Neural cell (in vitro differentiated cells): Measurements from ENCODE around the gene ADAMTS2.

Experiments used
- MXI1 ChIP-seq: fragments of 450-650 bp; conservative IDR thresholded peaks from 2 replicates; pipeline ENCODE4 v1.6.1; 2014; ENCODE audit warnings: antibody characterized with exemption, mild to moderate bottlenecking; ENCODE audit not compliant: poor library complexity, severe bottlenecking
- POLR2AphosphoS5 ChIP-seq: IDR thresholded peaks from 2 replicates; pipeline ENCODE4 v1.6.1; 2012
- RAD21 ChIP-seq: fragments of 450-650 bp; conservative IDR thresholded peaks from 2 replicates; pipeline ENCODE4 v1.6.1; 2014; ENCODE audit warnings: antibody characterized with exemption, mild to moderate bottlenecking, moderate library complexity
- SMC3 ChIP-seq: fragments of 450-650 bp; conservative IDR thresholded peaks from 2 replicates; pipeline ENCODE4 v1.6.1; 2014; ENCODE audit warnings: antibody characterized with exemption, mild to moderate bottlenecking, moderate library complexity; ENCODE audit not compliant: poor library complexity
- TF ChIP-seq, protein P1 (sequence below): fragments of 450-650 bp; IDR thresholded peaks from 2 replicates; pipeline ENCODE4 v1.5.1; 2014; ENCODE audit warnings: antibody characterized with exemption, mild to moderate bottlenecking, moderate library complexity; ENCODE audit not compliant: poor library complexity, severe bottlenecking
- TF ChIP-seq, protein P2 (sequence below): IDR thresholded peaks from 2 replicates; pipeline ENCODE4 v1.6.1; 2012; ENCODE audit warnings: borderline replicate concordance

DNA sequence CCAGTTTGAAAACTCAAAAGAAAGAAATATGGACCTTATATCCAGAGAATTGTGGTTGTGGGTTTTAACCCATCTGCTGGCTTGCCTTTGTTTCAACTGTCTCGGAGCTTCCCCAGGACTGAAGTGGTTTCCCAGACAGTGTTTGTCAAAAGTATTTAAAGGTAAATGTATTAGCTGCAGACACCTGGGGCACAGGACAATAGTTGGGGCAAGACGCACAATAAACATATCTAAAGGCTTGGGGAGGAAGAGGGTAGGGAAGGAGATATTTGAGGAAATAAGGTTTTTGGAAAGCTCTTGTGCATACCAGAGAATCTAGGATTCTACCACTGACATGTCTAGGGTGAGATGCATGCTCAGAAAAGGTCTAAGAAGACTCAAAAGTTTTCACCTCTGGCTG is 99.0 kb downstream of the ADAMTS2 start:
- TF ChIP-seq, protein P1, sequence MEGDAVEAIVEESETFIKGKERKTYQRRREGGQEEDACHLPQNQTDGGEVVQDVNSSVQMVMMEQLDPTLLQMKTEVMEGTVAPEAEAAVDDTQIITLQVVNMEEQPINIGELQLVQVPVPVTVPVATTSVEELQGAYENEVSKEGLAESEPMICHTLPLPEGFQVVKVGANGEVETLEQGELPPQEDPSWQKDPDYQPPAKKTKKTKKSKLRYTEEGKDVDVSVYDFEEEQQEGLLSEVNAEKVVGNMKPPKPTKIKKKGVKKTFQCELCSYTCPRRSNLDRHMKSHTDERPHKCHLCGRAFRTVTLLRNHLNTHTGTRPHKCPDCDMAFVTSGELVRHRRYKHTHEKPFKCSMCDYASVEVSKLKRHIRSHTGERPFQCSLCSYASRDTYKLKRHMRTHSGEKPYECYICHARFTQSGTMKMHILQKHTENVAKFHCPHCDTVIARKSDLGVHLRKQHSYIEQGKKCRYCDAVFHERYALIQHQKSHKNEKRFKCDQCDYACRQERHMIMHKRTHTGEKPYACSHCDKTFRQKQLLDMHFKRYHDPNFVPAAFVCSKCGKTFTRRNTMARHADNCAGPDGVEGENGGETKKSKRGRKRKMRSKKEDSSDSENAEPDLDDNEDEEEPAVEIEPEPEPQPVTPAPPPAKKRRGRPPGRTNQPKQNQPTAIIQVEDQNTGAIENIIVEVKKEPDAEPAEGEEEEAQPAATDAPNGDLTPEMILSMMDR: no peak
- TF ChIP-seq, protein P2, sequence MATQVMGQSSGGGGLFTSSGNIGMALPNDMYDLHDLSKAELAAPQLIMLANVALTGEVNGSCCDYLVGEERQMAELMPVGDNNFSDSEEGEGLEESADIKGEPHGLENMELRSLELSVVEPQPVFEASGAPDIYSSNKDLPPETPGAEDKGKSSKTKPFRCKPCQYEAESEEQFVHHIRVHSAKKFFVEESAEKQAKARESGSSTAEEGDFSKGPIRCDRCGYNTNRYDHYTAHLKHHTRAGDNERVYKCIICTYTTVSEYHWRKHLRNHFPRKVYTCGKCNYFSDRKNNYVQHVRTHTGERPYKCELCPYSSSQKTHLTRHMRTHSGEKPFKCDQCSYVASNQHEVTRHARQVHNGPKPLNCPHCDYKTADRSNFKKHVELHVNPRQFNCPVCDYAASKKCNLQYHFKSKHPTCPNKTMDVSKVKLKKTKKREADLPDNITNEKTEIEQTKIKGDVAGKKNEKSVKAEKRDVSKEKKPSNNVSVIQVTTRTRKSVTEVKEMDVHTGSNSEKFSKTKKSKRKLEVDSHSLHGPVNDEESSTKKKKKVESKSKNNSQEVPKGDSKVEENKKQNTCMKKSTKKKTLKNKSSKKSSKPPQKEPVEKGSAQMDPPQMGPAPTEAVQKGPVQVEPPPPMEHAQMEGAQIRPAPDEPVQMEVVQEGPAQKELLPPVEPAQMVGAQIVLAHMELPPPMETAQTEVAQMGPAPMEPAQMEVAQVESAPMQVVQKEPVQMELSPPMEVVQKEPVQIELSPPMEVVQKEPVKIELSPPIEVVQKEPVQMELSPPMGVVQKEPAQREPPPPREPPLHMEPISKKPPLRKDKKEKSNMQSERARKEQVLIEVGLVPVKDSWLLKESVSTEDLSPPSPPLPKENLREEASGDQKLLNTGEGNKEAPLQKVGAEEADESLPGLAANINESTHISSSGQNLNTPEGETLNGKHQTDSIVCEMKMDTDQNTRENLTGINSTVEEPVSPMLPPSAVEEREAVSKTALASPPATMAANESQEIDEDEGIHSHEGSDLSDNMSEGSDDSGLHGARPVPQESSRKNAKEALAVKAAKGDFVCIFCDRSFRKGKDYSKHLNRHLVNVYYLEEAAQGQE: no peak
- TF ChIP-seq MXI1: no peak
- no peak for TF ChIP-seq RAD21
- no peak for TF ChIP-seq POLR2AphosphoS5
- no peak for TF ChIP-seq SMC3
